Endothelial cell (in vitro differentiated cells): ENCODE measurements around the gene NGLY1. TPM values are rescaled to one million over a fixed set of nuclear protein-coding genes. Genes with fewer than 3 reads are reported as not detected.

Experiments
- DNase-seq: peaks from one replicate; pipeline ENCODE4 v3.0.0; 2021; ENCODE audit warnings: low spot score
- H3K27ac Mint-ChIP-seq: one replicate; pipeline ENCODE4 v1.8.0; 2021; ENCODE audit warnings: mixed read lengths, inconsistent platforms; ENCODE audit not compliant: unreplicated experiment
- H3K27me3 Mint-ChIP-seq: one replicate; pipeline ENCODE4 v1.8.0; 2021; ENCODE audit warnings: mild to moderate bottlenecking, moderate library complexity, mixed read lengths, inconsistent platforms; ENCODE audit not compliant: unreplicated experiment
- H3K36me3 Mint-ChIP-seq: one replicate; pipeline ENCODE4 v1.8.0; 2021; ENCODE audit warnings: mild to moderate bottlenecking, low read depth, mixed read lengths, inconsistent platforms; ENCODE audit not compliant: unreplicated experiment
- H3K4me1 Mint-ChIP-seq: one replicate; pipeline ENCODE4 v1.8.0; 2021; ENCODE audit warnings: mild to moderate bottlenecking, mixed read lengths, inconsistent platforms; ENCODE audit not compliant: unreplicated experiment
- H3K4me3 Mint-ChIP-seq: one replicate; pipeline ENCODE4 v1.8.0; 2021; ENCODE audit warnings: mild to moderate bottlenecking, mixed read lengths, inconsistent platforms; ENCODE audit not compliant: unreplicated experiment
- H3K9me3 Mint-ChIP-seq: one replicate; pipeline ENCODE4 v1.8.0; 2021; ENCODE audit warnings: mixed read lengths, inconsistent platforms; ENCODE audit not compliant: unreplicated experiment
- total RNA-seq: library from RNA; stranded (reverse); fragmentation: NEBNext Ultra II Directional; extraction: Animal tissue kit (Norgen Biotek cat#: 25700); gene quantifications from one replicate; pipeline ENCODE4 v1.2.1, GENCODE V29; 2021; ENCODE audit not compliant: unreplicated experiment
- TF ChIP-seq, protein P1 (sequence below): fragments of 200-600 bp; sonication (generic); IDR thresholded peaks from one replicate; pipeline ENCODE4 v1.5.0; 2021; ENCODE audit warnings: antibody characterized with exemption; ENCODE audit not compliant: unreplicated experiment

NGLY1 gene
- total RNA-seq, 1 donor from 2014 or later = 22.8 TPM

DNA sequence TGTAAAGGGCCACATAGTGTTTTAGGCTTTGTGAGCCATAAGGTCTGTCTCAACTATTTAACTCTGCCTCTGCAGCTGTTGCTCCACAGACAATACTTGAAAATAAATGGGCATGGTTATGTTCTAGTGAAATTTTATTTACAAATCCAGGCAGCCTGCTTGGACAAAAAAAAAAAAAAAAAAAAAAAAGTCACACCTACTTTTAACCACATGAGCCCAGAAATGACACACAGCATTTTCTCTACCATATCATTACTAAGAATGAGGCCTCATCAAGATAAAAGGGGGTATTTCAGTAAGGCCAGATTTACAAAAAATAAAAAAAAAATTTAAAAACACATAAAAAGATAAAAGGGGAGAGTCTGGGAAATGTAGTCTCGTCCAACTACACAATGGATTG lies 1.7 kb upstream of the NGLY1 start:
- peaks cover 4% of the 10 kb centered on the region for H3K27me3 Mint-ChIP-seq
- H3K4me1 Mint-ChIP-seq = peaks cover 25% of the 10 kb centered on the region
- no peak overlapping the region for H3K4me3 Mint-ChIP-seq

DNA sequence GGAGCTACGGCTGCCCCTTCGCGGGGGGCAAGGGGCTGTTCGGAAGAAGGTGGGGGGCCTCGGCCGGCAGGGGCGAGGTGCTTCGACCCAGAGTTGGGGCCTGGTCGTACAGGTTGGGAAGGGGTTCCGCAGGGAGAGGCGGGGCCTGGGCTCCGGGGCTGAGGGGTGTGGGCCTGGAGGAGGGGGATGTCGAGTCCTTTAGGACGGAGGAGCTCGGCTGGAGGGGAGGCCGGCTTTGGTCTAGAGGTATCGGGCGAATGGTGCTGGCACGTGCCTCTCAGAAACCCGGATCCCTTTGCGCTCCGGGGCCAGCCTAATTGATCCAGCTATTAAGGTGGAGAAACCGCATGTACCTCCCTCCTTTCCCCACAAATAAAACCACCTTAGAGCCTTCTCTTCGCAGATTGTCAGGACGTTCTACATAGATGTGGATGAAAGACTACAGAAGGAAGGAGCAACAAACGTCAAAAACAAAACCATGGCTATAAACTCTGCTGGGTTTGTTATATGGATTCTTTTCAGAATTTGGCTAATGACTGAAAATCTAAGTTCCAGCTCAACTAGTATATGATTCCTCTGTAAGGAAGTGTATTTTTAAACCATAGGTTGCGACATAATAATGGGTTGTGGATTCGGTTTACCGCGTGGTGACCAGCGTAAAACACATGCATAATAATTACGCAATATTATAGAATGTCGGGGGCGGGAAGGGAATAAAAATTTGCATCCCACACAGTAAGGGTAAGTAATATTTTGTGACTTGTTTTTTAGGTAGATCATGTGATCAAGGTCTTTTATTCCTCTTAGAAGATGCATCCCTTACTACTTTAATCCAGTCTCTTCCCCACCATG lies 644 bp upstream of the NGLY1 start:
- Mint-ChIP-seq H3K27ac (no peak overlapping the region), H3K9me3 (no peaks in the 10 kb centered on the region), H3K4me3 (peak overlapping the region; percentile 92), H3K4me1 (peaks cover 22% of the 10 kb centered on the region), H3K36me3 (peaks cover 4% of the 10 kb centered on the region), H3K27me3 (peaks cover 4% of the 10 kb centered on the region)
- TF ChIP-seq, protein P1, sequence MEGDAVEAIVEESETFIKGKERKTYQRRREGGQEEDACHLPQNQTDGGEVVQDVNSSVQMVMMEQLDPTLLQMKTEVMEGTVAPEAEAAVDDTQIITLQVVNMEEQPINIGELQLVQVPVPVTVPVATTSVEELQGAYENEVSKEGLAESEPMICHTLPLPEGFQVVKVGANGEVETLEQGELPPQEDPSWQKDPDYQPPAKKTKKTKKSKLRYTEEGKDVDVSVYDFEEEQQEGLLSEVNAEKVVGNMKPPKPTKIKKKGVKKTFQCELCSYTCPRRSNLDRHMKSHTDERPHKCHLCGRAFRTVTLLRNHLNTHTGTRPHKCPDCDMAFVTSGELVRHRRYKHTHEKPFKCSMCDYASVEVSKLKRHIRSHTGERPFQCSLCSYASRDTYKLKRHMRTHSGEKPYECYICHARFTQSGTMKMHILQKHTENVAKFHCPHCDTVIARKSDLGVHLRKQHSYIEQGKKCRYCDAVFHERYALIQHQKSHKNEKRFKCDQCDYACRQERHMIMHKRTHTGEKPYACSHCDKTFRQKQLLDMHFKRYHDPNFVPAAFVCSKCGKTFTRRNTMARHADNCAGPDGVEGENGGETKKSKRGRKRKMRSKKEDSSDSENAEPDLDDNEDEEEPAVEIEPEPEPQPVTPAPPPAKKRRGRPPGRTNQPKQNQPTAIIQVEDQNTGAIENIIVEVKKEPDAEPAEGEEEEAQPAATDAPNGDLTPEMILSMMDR = no peak
- no peak for DNase-seq

More for the DNA sequence above, 1.7 kb upstream of the NGLY1 start:
- no peak for DNase-seq
- no peak overlapping the region for H3K27ac Mint-ChIP-seq
- H3K9me3 Mint-ChIP-seq = no peaks in the 10 kb centered on the region
- TF ChIP-seq, protein P1 = no peak
- peaks cover 4% of the 10 kb centered on the region for H3K36me3 Mint-ChIP-seq

DNA sequence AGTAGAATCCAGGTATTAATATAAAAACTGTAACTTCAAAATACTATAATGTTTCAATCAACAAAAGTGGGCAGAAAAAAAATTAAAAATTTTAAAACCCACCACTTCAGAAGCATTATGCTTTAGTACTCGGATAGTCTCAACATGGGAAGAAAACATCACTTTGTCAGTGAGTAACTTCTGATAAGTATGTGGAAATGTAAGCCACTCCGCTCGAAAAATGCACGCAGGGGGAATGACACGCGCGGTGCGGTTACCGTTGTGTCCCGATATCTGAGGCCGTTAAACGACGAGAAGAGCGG lies 656 bp downstream of the NGLY1 start:
- H3K27me3 Mint-ChIP-seq = peaks cover 4% of the 10 kb centered on the region
- peak overlapping the region; percentile 95 for H3K4me3 Mint-ChIP-seq
- TF ChIP-seq, protein P1 = no peak
- H3K36me3 Mint-ChIP-seq = peaks cover 8% of the 10 kb centered on the region
- H3K9me3 Mint-ChIP-seq = no peaks in the 10 kb centered on the region
- peak overlapping the region; percentile 52 for H3K27ac Mint-ChIP-seq
- H3K4me1 Mint-ChIP-seq = peaks cover 15% of the 10 kb centered on the region
- DNase-seq = no peak

DNA sequence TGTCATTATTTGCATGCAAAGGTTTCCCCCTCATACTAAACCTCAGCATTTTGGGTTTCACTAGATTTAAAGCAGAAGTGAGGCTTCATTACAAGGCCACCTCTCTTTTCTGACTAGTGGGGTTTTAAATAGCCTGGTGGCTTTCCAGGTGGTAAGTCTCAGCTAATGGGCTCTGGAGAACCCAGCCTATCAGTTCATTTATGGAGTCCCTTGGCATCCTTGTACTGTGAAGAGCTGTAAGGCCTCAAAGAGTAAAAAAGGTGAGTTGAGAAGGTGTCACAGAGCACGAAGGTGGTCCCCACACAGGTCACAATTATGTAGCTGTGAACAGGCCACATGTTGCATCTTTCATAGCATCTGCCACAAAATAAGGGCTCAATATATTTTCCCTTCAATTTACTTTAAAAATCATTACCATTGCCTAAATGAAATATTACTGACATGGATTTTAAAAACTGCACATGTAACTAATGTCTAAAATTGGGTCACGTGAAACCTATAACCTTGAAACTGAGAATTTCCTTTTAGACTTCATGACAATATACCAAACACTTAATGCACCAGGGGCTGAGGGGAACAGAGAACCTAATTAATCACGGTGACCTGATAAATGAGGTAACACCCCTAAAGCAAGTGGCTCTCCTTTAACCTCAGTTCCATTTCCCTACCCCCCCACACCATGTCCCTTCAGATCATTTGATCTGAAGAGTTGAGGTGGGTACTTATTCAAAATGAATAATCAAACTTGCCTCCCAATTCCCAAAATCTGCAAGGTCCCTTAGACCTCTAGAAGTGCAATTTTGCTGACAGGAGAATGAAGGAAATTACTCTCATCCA lies 1.3 kb downstream of the NGLY1 start:
- H3K27me3 Mint-ChIP-seq = peaks cover 4% of the 10 kb centered on the region
- H3K4me3 Mint-ChIP-seq = peak overlapping the region; percentile 95
- H3K27ac Mint-ChIP-seq = no peak overlapping the region

More for the DNA sequence above, 1.3 kb downstream of the NGLY1 start:
- Mint-ChIP-seq H3K9me3 (no peaks in the 10 kb centered on the region), H3K4me1 (peaks cover 13% of the 10 kb centered on the region), H3K36me3 (peaks cover 13% of the 10 kb centered on the region)
- DNase-seq = no peak
- TF ChIP-seq, protein P1 = no peak
